IMR-90 (cell line): ENCODE data around the gene CTIF.

ENCODE experiments used
- TF ChIP-seq, protein P1 (sequence below): conservative IDR thresholded peaks from 2 replicates; pipeline ENCODE4 v1.5.1; 2012; ENCODE audit warnings: mild to moderate bottlenecking, low read depth, low read length, improper control_type of control experiment
- TF ChIP-seq, protein P2 (sequence below): fragments of 150-350 bp; IDR thresholded peaks from 2 replicates; pipeline ENCODE4 v1.6.1; 2017; ENCODE audit warnings: mild to moderate bottlenecking, antibody characterized with exemption, low read length, low read depth
- TF ChIP-seq, protein P3 (sequence below): fragments of 150-350 bp; IDR thresholded peaks from 2 replicates; pipeline ENCODE4 v1.6.1; 2016; ENCODE audit warnings: low read depth, mild to moderate bottlenecking, low read length, moderate library complexity, borderline replicate concordance

DNA sequence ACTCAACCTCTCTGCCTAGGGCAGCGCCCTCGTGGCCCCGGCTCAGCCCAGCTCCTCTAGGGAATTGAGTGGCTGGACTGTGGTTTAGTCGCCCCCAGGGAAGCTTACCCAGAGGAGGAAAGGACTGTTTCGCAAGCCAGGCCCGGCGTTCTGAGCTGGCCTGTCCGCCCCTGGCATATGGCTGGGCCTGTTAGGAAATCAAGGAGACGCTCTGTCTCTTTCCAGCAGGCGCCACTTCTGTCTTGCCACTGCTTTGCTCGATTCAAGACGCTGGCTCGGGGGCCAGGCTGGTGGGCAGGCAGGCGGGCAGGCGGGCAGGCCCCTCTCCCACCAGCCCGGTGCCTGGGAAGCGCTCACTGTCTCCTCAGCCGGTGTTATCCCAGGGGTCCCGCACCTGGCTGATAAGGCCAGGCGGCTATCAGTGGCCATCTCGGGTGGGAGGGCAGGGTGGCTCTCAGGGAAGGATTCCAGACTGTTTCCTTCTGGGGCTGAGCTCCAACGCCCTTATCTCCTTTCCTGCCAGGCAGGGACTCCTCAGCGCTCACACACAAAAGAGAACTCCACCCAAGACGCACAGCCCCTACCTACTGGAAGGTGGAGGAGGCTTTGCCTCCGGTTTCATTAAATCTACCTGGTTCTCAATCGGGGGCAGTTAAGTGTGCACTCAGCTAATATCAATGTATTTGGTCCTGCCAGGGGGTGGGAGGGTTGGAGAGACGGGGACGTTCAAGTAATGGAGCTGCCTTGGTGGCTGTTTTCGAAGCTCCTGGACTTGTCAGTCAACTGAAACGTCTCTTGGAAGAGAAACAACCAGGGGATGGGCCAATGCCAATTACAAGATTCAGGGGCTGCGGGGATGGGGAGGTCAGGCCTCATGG, 302.8 kb downstream of the CTIF start:
- TF ChIP-seq, protein P1, sequence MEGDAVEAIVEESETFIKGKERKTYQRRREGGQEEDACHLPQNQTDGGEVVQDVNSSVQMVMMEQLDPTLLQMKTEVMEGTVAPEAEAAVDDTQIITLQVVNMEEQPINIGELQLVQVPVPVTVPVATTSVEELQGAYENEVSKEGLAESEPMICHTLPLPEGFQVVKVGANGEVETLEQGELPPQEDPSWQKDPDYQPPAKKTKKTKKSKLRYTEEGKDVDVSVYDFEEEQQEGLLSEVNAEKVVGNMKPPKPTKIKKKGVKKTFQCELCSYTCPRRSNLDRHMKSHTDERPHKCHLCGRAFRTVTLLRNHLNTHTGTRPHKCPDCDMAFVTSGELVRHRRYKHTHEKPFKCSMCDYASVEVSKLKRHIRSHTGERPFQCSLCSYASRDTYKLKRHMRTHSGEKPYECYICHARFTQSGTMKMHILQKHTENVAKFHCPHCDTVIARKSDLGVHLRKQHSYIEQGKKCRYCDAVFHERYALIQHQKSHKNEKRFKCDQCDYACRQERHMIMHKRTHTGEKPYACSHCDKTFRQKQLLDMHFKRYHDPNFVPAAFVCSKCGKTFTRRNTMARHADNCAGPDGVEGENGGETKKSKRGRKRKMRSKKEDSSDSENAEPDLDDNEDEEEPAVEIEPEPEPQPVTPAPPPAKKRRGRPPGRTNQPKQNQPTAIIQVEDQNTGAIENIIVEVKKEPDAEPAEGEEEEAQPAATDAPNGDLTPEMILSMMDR = no peak
- TF ChIP-seq, protein P2, sequence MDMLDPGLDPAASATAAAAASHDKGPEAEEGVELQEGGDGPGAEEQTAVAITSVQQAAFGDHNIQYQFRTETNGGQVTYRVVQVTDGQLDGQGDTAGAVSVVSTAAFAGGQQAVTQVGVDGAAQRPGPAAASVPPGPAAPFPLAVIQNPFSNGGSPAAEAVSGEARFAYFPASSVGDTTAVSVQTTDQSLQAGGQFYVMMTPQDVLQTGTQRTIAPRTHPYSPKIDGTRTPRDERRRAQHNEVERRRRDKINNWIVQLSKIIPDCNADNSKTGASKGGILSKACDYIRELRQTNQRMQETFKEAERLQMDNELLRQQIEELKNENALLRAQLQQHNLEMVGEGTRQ = no peak
- TF ChIP-seq, protein P3, sequence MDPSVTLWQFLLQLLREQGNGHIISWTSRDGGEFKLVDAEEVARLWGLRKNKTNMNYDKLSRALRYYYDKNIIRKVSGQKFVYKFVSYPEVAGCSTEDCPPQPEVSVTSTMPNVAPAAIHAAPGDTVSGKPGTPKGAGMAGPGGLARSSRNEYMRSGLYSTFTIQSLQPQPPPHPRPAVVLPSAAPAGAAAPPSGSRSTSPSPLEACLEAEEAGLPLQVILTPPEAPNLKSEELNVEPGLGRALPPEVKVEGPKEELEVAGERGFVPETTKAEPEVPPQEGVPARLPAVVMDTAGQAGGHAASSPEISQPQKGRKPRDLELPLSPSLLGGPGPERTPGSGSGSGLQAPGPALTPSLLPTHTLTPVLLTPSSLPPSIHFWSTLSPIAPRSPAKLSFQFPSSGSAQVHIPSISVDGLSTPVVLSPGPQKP = no peak
